PC-3 (cell line): ENCODE results near the gene BID. TPM values are rescaled to one million over a fixed set of nuclear protein-coding genes. Genes with fewer than 3 reads are reported as not detected.

Experiments
- ATAC-seq: fragments of 200-7000 bp; cut with Tn5 transposase; 2 replicates; pipeline ENCODE4 v1.9.1; 2020; ENCODE audit warnings: mild to moderate bottlenecking, moderate library complexity
- BruUV-seq: library from RNA; stranded (reverse); fragments of 400-500 nt; replicated peaks from 2 replicates; lab custom pipeline; 2021; lab: Mats Ljungman, UMichigan
- CTCF ChIA-PET: fragments of 300-600 bp; sonication (Branson Sonifier 250); formaldehyde crosslinking; loops from one replicate; lab custom pipeline; 2022; ENCODE audit warnings: antibody characterized with exemption; lab: Charles Lee
- POLR2A ChIA-PET: fragments of 300-600 bp; sonication (Branson Sonifier 250); formaldehyde crosslinking; loops from one replicate; lab custom pipeline; 2022; ENCODE audit warnings: antibody characterized with exemption; ENCODE audit not compliant: unreplicated experiment; lab: Charles Lee
- DNase-seq: peaks from one replicate; pipeline ENCODE4 v3.0.0-alpha.2; 2015
- H2AFZ ChIP-seq: fragments of 300-600 bp; sonication (generic); 2 replicates; pipeline ENCODE4 v1.6.0; 2016; ENCODE audit warnings: antibody characterized with exemption, low read length
- H3F3A ChIP-seq: fragments of 300-600 bp; sonication (generic); one replicate; pipeline ENCODE4 v1.6.0; 2017; ENCODE audit warnings: antibody characterized with exemption, low read length, control low read depth, mild to moderate bottlenecking; ENCODE audit not compliant: unreplicated experiment
- H3K27ac ChIP-seq: fragments of 300-600 bp; sonication (generic); 2 replicates; pipeline ENCODE4 v1.5.1; 2016; ENCODE audit warnings: mild to moderate bottlenecking, low read length
- H3K27me3 ChIP-seq: fragments of 300-600 bp; sonication (generic); 2 replicates; pipeline ENCODE4 v1.6.1; 2016; ENCODE audit warnings: low read length, mixed read lengths
- H3K36me3 ChIP-seq: fragments of 300-600 bp; sonication (generic); 2 replicates; pipeline ENCODE4 v1.6.1; 2016; ENCODE audit warnings: low read depth, mixed run types, low read length, mixed read lengths
- H3K4me1 ChIP-seq: fragments of 300-600 bp; sonication (generic); 2 replicates; pipeline ENCODE4 v1.5.1; 2016; ENCODE audit warnings: low read length; ENCODE audit not compliant: insufficient read depth
- H3K4me2 ChIP-seq: fragments of 300-600 bp; sonication (generic); 2 replicates; pipeline ENCODE4 v1.6.0; 2016; ENCODE audit warnings: low read length
- H3K4me3 ChIP-seq: fragments of 300-600 bp; sonication (generic); 2 replicates; pipeline ENCODE4 v1.5.1; 2016; ENCODE audit warnings: mild to moderate bottlenecking, low read length, mixed read lengths
- H3K79me2 ChIP-seq: fragments of 300-600 bp; sonication (generic); 2 replicates; pipeline ENCODE4 v1.6.1; 2017; ENCODE audit warnings: low read length, mixed read lengths
- H3K9ac ChIP-seq: fragments of 300-600 bp; sonication (generic); 2 replicates; pipeline ENCODE4 v1.6.0; 2016; ENCODE audit warnings: mild to moderate bottlenecking, low read length
- H3K9me2 ChIP-seq: fragments of 300-600 bp; sonication (generic); replicated peaks from 2 replicates; pipeline ENCODE4 v1.6.1; 2016; ENCODE audit warnings: mixed run types, low read length, mixed read lengths
- H3K9me3 ChIP-seq: fragments of 300-600 bp; sonication (generic); 2 replicates; pipeline ENCODE4 v1.6.1; 2016; ENCODE audit warnings: low read length, mixed read lengths
- H4K20me1 ChIP-seq: fragments of 300-600 bp; sonication (generic); 2 replicates; pipeline ENCODE4 v1.6.1; 2016; ENCODE audit warnings: low read length, mixed read lengths
- EZH2 ChIP-seq: fragments of 300-600 bp; sonication (generic); IDR thresholded peaks from one replicate; pipeline ENCODE4 v1.6.1; 2017; ENCODE audit warnings: antibody characterized with exemption, mild to moderate bottlenecking, low read length; ENCODE audit not compliant: unreplicated experiment
- EZH2phosphoT487 ChIP-seq: fragments of 300-600 bp; sonication (generic); IDR thresholded peaks from 2 replicates; pipeline ENCODE4 v1.6.1; 2018; ENCODE audit warnings: mild to moderate bottlenecking, antibody characterized with exemption, low read length, borderline replicate concordance
- intact Hi-C: fragments of 100-400 bp; cut with micrococcal nuclease; formaldehyde crosslinking; loops from 2 replicates; pipeline ENCODE4 v1.9.0; 2023
- total RNA-seq: library from RNA; depleted of rRNA; stranded (reverse); fragments of >200 nt; gene quantifications from 2 replicates; pipeline ENCODE4 v1.2.3, GENCODE V29; 2014
- TF ChIP-seq, protein P1 (sequence below): fragments of 300-600 bp; sonication (generic); conservative IDR thresholded peaks from 2 replicates; pipeline ENCODE4 v1.5.1; 2017; ENCODE audit warnings: antibody characterized with exemption, low read depth, mild to moderate bottlenecking, low read length

Gene BID
- total RNA-seq, 1 experiment from 2014 or later, result 123 TPM

DNA sequence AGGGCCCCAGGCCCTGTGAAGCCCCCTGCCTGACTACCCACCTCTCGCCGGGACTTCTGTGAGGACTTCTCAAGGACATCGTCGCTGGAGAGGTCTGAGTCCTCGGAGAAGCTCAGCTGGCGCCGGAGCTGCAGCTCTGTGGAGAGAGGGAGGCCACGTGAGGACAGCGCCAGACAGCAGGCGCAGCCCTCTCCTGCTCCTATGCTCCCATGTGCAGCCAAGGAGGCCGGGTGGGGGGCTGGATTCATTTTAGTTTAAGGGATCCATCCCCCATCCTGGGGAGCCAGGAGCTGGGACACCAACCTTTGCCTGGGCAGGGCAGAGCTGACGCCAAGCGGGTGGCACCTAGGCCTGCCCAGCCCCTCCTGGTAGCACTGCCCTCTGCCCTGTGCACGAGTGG is 42.4 kb upstream of the BID start:
- H3K4me2 ChIP-seq, result no peak overlapping the region
- DNase-seq, result no peak
- CTCF ChIA-PET, result no interaction called here
- no peak overlapping the region for H3K4me3 ChIP-seq
- H3K9me2 ChIP-seq, result no peaks in the 10 kb centered on the region
- H3K9ac ChIP-seq, result no peak overlapping the region
- no peak overlapping the region for H2AFZ ChIP-seq
- TF ChIP-seq EZH2phosphoT487, result no peak
- TF ChIP-seq, protein P1, sequence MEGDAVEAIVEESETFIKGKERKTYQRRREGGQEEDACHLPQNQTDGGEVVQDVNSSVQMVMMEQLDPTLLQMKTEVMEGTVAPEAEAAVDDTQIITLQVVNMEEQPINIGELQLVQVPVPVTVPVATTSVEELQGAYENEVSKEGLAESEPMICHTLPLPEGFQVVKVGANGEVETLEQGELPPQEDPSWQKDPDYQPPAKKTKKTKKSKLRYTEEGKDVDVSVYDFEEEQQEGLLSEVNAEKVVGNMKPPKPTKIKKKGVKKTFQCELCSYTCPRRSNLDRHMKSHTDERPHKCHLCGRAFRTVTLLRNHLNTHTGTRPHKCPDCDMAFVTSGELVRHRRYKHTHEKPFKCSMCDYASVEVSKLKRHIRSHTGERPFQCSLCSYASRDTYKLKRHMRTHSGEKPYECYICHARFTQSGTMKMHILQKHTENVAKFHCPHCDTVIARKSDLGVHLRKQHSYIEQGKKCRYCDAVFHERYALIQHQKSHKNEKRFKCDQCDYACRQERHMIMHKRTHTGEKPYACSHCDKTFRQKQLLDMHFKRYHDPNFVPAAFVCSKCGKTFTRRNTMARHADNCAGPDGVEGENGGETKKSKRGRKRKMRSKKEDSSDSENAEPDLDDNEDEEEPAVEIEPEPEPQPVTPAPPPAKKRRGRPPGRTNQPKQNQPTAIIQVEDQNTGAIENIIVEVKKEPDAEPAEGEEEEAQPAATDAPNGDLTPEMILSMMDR, result no peak
- POLR2A ChIA-PET, result no interaction called here
- BruUV-seq, result no TSS peak
- H3K79me2 ChIP-seq, result no peaks in the 10 kb centered on the region
- H4K20me1 ChIP-seq, result no peaks in the 10 kb centered on the region
- intact Hi-C loops, result no loop called here
- no peak overlapping the region for H3K27ac ChIP-seq
- no peaks in the 10 kb centered on the region for H3K36me3 ChIP-seq
- no peaks in the 10 kb centered on the region for H3K4me1 ChIP-seq
- H3K9me3 ChIP-seq, result no peaks in the 10 kb centered on the region
- no peak for ATAC-seq
- H3K27me3 ChIP-seq, result no peaks in the 10 kb centered on the region
- H3F3A ChIP-seq, result no peaks in the 10 kb centered on the region

DNA sequence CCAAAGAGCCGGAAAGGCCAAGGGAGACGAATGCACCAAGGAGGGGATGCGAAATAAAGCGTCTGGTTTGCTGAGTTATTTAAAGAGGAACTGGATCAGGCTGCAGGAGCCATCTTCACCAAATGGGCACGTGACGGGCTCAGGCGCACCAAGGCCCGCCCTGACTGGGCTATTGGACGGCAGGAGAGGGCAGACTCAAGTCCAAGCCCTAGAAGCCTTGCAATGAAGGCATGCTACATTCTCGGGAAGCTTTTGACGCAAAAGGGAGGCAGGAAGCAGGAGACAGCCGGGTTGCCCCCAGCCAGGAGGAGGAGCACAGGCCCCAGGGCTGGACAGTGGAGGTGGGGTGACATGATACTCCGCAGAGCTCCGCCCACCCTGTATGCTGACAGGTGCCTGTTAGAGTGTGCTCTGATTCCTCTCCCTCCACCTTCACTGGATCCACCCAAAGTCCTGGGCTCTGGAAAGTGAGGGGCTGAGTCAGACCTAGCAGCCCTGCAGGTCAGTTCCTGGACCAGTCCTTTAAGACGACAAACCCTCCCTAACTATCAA is 41.5 kb upstream of the BID start:
- no peaks in the 10 kb centered on the region for H3K9me3 ChIP-seq
- H3K9ac ChIP-seq, result no peak overlapping the region
- no peaks in the 10 kb centered on the region for H3K4me1 ChIP-seq
- no peak overlapping the region for H3K4me3 ChIP-seq
- DNase-seq (no peak), ATAC-seq (no peak)
- no peaks in the 10 kb centered on the region for H3K79me2 ChIP-seq
- BruUV-seq, result no TSS peak
- TF ChIP-seq, protein P1, result no peak
- no peak for TF ChIP-seq EZH2phosphoT487
- TF ChIP-seq EZH2, result no peak
- H3K4me2 ChIP-seq, result no peak overlapping the region
- H3K27me3 ChIP-seq, result no peaks in the 10 kb centered on the region
- no peaks in the 10 kb centered on the region for H3K9me2 ChIP-seq
- H2AFZ ChIP-seq, result no peak overlapping the region
- CTCF ChIA-PET, result no interaction called here
- intact Hi-C loops, result no loop called here
- POLR2A ChIA-PET, result no interaction called here
- H3K27ac ChIP-seq, result no peak overlapping the region
- no peaks in the 10 kb centered on the region for H3F3A ChIP-seq
- no peaks in the 10 kb centered on the region for H3K36me3 ChIP-seq
- no peaks in the 10 kb centered on the region for H4K20me1 ChIP-seq

DNA sequence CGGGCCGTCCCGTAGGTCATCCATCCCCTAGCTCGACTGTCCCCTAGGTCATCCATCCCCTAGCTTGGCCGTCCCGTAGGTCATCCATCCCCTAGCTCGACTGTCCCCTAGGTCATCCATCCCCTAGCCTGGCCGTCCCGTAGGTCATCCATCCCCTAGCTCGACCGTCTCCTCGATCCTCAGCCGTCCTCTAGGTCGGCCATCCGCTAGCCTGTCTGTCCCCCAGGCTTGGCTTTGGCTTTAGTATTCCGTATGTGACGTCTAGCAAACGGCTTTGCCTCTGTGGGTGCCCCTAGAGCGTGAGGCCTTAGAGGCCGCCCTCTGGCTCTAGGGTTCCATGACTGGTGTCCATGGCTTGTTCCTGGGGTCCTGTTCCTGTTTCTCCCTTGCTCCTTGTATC is 40.6 kb upstream of the BID start:
- DNase-seq (no peak), ATAC-seq (no peak)
- Histone ChIP-seq H3K9me3 (no peaks in the 10 kb centered on the region), H3K4me1 (no peaks in the 10 kb centered on the region), H3K4me3 (no peak overlapping the region), H4K20me1 (no peaks in the 10 kb centered on the region), H3K9me2 (no peaks in the 10 kb centered on the region), H3K27ac (no peak overlapping the region), H3K4me2 (no peak overlapping the region), H3K36me3 (no peaks in the 10 kb centered on the region), H2AFZ (no peak overlapping the region), H3K9ac (no peak overlapping the region), H3F3A (no peaks in the 10 kb centered on the region), H3K27me3 (no peaks in the 10 kb centered on the region), H3K79me2 (no peaks in the 10 kb centered on the region)
- POLR2A ChIA-PET, result no interaction called here
- CTCF ChIA-PET, result no interaction called here
- TF ChIP-seq EZH2, result no peak
- TF ChIP-seq, protein P1, result no peak
- no peak for TF ChIP-seq EZH2phosphoT487
- BruUV-seq, result no TSS peak
- intact Hi-C loops, result no loop called here
